SK-N-SH treated with all-trans-retinoic acid at 6 μM for 48 hours (cell line): ENCODE results near the gene CDH20.

Source experiments
- ARNTL ChIP-seq: fragments of 450-650 bp; formaldehyde crosslinking; IDR thresholded peaks from 2 replicates; pipeline ENCODE4 v1.5.0; 2020; ENCODE audit warnings: low read depth, mild to moderate bottlenecking, moderate library complexity, borderline replicate concordance
- BACH2 ChIP-seq: fragments of 250-450 bp; sonication (Bioruptor Pico); IDR thresholded peaks from 2 replicates; pipeline ENCODE4 v1.9.0; 2021; ENCODE audit warnings: mild to moderate bottlenecking, borderline replicate concordance
- CREB5 ChIP-seq: fragments of 250-450 bp; sonication (Bioruptor Pico); IDR thresholded peaks from 2 replicates; pipeline ENCODE4 v1.5.1; 2020; ENCODE audit warnings: low read depth, mild to moderate bottlenecking, moderate library complexity
- CSDC2 ChIP-seq: fragments of 250-450 bp; sonication (Bioruptor Pico); IDR thresholded peaks from 2 replicates; pipeline ENCODE4 v1.5.0; 2020; ENCODE audit warnings: mild to moderate bottlenecking, moderate library complexity
- CSRNP3 ChIP-seq: fragments of 250-450 bp; sonication (Bioruptor Pico); IDR thresholded peaks from 2 replicates; pipeline ENCODE4 v1.5.1; 2021; ENCODE audit warnings: mild to moderate bottlenecking, moderate library complexity
- PATZ1 ChIP-seq: fragments of 250-450 bp; sonication (Bioruptor Pico); IDR thresholded peaks from 2 replicates; pipeline ENCODE4 v1.8.0; 2020; ENCODE audit warnings: mild to moderate bottlenecking, moderate library complexity, borderline replicate concordance
- PPARA ChIP-seq: fragments of 250-450 bp; sonication (Bioruptor Pico); IDR thresholded peaks from 2 replicates; pipeline ENCODE4 v1.5.0; 2020; ENCODE audit warnings: mild to moderate bottlenecking, borderline replicate concordance
- RARB ChIP-seq: fragments of 250-450 bp; sonication (Bioruptor Pico); IDR thresholded peaks from 2 replicates; pipeline ENCODE4 v1.8.0; 2021; ENCODE audit warnings: mild to moderate bottlenecking, moderate library complexity
- TOX ChIP-seq: fragments of 250-450 bp; sonication (Bioruptor Pico); IDR thresholded peaks from 2 replicates; pipeline ENCODE4 v1.8.0; 2021; ENCODE audit warnings: mild to moderate bottlenecking, moderate library complexity, borderline replicate concordance
- TSHZ2 ChIP-seq: fragments of 250-450 bp; sonication (Bioruptor Pico); IDR thresholded peaks from 2 replicates; pipeline ENCODE4 v1.5.0; 2020; ENCODE audit warnings: mild to moderate bottlenecking, moderate library complexity
- ZNF565 ChIP-seq: fragments of 450-650 bp; formaldehyde crosslinking; conservative IDR thresholded peaks from 2 replicates; pipeline ENCODE4 v1.5.0; 2020; ENCODE audit warnings: low read depth, mild to moderate bottlenecking, moderate library complexity
- ZNF8 ChIP-seq: fragments of 450-650 bp; formaldehyde crosslinking; IDR thresholded peaks from 2 replicates; pipeline ENCODE4 v1.5.0; 2020; ENCODE audit warnings: mild to moderate bottlenecking, moderate library complexity

- TF ChIP-seq TOX (no peak), CSDC2 (no peak), PATZ1 (CRISPR knock-in tag) (no peak), CREB5 (no peak), TSHZ2 (CRISPR knock-in tag) (no peak), ZNF8 (CRISPR knock-in tag) (no peak), BACH2 (no peak), RARB (no peak), ZNF565 (no peak), CSRNP3 (no peak), ARNTL (no peak), PPARA (CRISPR knock-in tag) (no peak)
Measured at GRCh38 chr18:61580046-61580445, 246.8 kb downstream of the CDH20 start.
